Spinal cord (tissue), 10 donors: ENCODE data around the gene ALG5. TPM values are rescaled to one million over a fixed set of nuclear protein-coding genes. Genes with fewer than 3 reads are reported as not detected.
A peak's percentile ranks its signal among the peaks of the same experiment; 100 is the strongest.

Experiments used
- DNase-seq, 6 donors: peaks; one replicate each; pipeline versions ENCODE4 v3.0.0 to v3.0.0-alpha.2; 2013 to 2015; ENCODE audit warnings: low spot score in 6 of 6, low read depth in 4 of 6
- H3K27ac ChIP-seq: one replicate; pipeline ENCODE4 v1.5.1; 2013; ENCODE audit warnings: low read depth, low read length, control low read depth
- H3K27me3 ChIP-seq: one replicate; pipeline ENCODE4 v1.6.1; 2013; ENCODE audit warnings: low read length; ENCODE audit not compliant: control insufficient read depth, insufficient read depth
- H3K36me3 ChIP-seq: one replicate; pipeline ENCODE4 v1.6.1; 2013; ENCODE audit warnings: low read length; ENCODE audit not compliant: control insufficient read depth, insufficient read depth
- H3K4me1 ChIP-seq: one replicate; pipeline ENCODE4 v1.6.1; 2013; ENCODE audit warnings: low read length; ENCODE audit not compliant: control insufficient read depth, insufficient read depth
- H3K4me3 ChIP-seq: one replicate; pipeline ENCODE4 v1.5.1; 2013; ENCODE audit warnings: low read depth, low read length, control low read depth
- H3K9me3 ChIP-seq: one replicate; pipeline ENCODE4 v1.6.1; 2013; ENCODE audit warnings: low read length; ENCODE audit not compliant: control insufficient read depth, insufficient read depth
- WGBS: methylation state at CpG from one replicate; pipeline ENCODE4 v1.1.5; 2013; ENCODE audit warnings: missing lambda C conversion rate; ENCODE audit not compliant: insufficient coverage; 5-methylcytosine and 5-hydroxymethylcytosine counted together
- polyA plus RNA-seq, 2 donors: library from polyadenylated mRNA; unstranded; fragments of 120-200 nt; gene quantifications; one replicate each; pipeline ENCODE4 v1.2.1, GENCODE V29; 2013; ENCODE audit not compliant: insufficient read length in 2 of 2
- total RNA-seq, 2 donors: library from RNA; depleted of rRNA in 1 of 2; stranded (reverse); fragments of 120-200 nt in 1 of 2; fragments of >200 nt in 1 of 2; gene quantifications; one replicate each; pipeline versions ENCODE4 v1.2.3 to v1.2.4, GENCODE V29; 2013 to 2014
- donor health status: healthy.

Gene ALG5
- total and polyA plus RNA-seq, 4 donors, result 31.7 to 42.8 (median 37.5) TPM

- Histone ChIP-seq H3K4me3 (no peak overlapping the region), H3K36me3 (peaks cover 16% of the 10 kb centered on the region), H3K4me1 (no peaks in the 10 kb centered on the region), H3K9me3 (no peaks in the 10 kb centered on the region), H3K27me3 (no peaks in the 10 kb centered on the region), H3K27ac (peak overlapping the region; percentile 7)
- DNase-seq, result peak in 1 of 6 donors; percentile 64
- WGBS, result no CpG with 5 or more reads among the region's 2 CpGs
Measured at GRCh38 chr13:36959456-36960116, 39.6 kb downstream of the ALG5 start.

DNA sequence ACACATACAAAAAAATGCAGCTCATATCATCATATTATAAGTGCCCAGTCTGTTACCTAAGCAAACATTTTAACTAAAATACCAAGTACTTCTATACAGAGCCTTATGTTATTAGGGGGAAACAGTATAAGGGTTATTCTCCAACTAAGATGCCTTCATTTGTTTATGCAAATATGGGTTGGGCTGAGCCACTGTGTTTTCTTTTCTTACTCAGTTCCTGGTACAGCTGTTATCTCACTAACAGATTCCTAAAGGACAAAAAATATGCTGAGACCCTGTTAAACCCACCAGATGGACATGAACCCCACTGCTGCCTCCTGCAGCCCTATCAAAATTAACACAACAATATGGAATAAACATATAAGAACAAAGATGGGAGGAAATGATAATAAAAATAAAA lies 44.6 kb downstream of the ALG5 start:
- no peaks in the 10 kb centered on the region for H3K4me1 ChIP-seq
- no peaks in the 10 kb centered on the region for H3K27me3 ChIP-seq
- peaks cover 7% of the 10 kb centered on the region for H3K36me3 ChIP-seq
- no peak overlapping the region for H3K4me3 ChIP-seq
- no peaks in the 10 kb centered on the region for H3K9me3 ChIP-seq
- no peak for DNase-seq
- H3K27ac ChIP-seq, result no peak overlapping the region

DNA sequence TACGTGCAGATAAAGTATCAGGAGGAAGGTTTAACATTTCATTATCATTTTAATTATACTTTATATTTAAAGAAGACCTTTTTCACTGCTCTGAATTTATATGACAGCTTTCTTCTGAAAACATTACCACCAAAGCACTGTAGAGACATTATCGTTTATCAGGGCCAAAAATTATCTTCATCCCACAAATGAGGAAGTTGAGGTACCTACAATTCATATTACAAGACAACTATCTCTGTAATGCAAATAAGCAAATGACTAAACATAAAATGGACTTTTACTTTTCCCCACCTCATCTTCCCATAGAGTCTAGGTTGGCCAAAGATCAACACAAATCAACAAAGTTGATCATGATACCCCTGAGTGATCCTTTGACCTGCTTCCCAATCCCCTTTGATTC lies 48.2 kb downstream of the ALG5 start:
- H3K27ac ChIP-seq, result no peak overlapping the region
- DNase-seq, result no peak
- H3K36me3 ChIP-seq, result peaks cover 8% of the 10 kb centered on the region
- WGBS, result no CpG with 5 or more reads among the region's 2 CpGs
- H3K4me1 ChIP-seq, result no peaks in the 10 kb centered on the region
- no peaks in the 10 kb centered on the region for H3K9me3 ChIP-seq
- no peak overlapping the region for H3K4me3 ChIP-seq
- no peaks in the 10 kb centered on the region for H3K27me3 ChIP-seq

- no peak overlapping the region for H3K27ac ChIP-seq
- no peak overlapping the region for H3K4me3 ChIP-seq
- H3K36me3 ChIP-seq, result peaks cover 8% of the 10 kb centered on the region
- H3K9me3 ChIP-seq, result no peaks in the 10 kb centered on the region
- H3K4me1 ChIP-seq, result no peaks in the 10 kb centered on the region
- no peaks in the 10 kb centered on the region for H3K27me3 ChIP-seq
- 100% methylated on average over 1 of the region's 4 CpGs for WGBS
- no peak for DNase-seq
Measured at GRCh38 chr13:36950330-36950729, 48.8 kb downstream of the ALG5 start.

- Histone ChIP-seq H3K4me3 (no peak overlapping the region), H3K27ac (no peak overlapping the region), H3K27me3 (no peaks in the 10 kb centered on the region), H3K36me3 (peaks cover 4% of the 10 kb centered on the region), H3K9me3 (no peaks in the 10 kb centered on the region), H3K4me1 (no peaks in the 10 kb centered on the region)
- DNase-seq, result no peak
- 7% methylated on average over 3 of the region's 3 CpGs for WGBS
Measured at GRCh38 chr13:36945078-36945477, 54.1 kb downstream of the ALG5 start.

- H3K4me3 ChIP-seq, result no peak overlapping the region
- H3K27ac ChIP-seq, result no peak overlapping the region
- WGBS, result 76% methylated on average over 2 of the region's 7 CpGs
- H3K36me3 ChIP-seq, result no peaks in the 10 kb centered on the region
- H3K27me3 ChIP-seq, result no peaks in the 10 kb centered on the region
- no peaks in the 10 kb centered on the region for H3K9me3 ChIP-seq
- H3K4me1 ChIP-seq, result no peaks in the 10 kb centered on the region
- DNase-seq, result no peak
Measured at GRCh38 chr13:36925603-36926002, 73.5 kb downstream of the ALG5 start.

DNA sequence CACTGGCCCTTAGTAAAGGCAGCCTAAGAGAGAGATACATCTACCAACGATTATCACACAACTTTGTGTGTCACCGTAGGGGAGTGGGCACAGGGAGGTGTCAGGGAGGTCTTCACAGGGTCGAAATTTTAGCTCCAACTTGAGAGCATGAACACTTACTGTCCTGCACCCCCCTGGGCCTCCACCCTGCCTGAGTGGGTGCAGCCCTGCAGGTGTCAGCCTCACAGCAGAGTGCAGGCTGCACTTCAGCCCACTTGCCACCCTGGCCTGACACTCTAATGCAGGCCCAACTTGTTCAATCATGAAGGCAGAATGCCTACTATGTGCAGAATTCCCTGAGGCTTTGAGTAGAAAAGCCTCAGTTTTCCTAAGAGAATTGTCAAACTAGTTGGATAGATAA lies 75.1 kb downstream of the ALG5 start:
- DNase-seq, result no peak
- H3K27ac ChIP-seq, result no peak overlapping the region
- H3K4me1 ChIP-seq, result peaks cover 4% of the 10 kb centered on the region
- no peak overlapping the region for H3K4me3 ChIP-seq
- no peaks in the 10 kb centered on the region for H3K9me3 ChIP-seq
- no peaks in the 10 kb centered on the region for H3K36me3 ChIP-seq
- 100% methylated on average over 2 of the region's 3 CpGs for WGBS
- no peaks in the 10 kb centered on the region for H3K27me3 ChIP-seq

- H3K9me3 ChIP-seq, result no peaks in the 10 kb centered on the region
- no peak overlapping the region for H3K27ac ChIP-seq
- H3K4me3 ChIP-seq, result no peak overlapping the region
- 93% methylated on average over 2 of the region's 10 CpGs for WGBS
- no peak for DNase-seq
- H3K27me3 ChIP-seq, result no peaks in the 10 kb centered on the region
- H3K4me1 ChIP-seq, result peaks cover 6% of the 10 kb centered on the region
- H3K36me3 ChIP-seq, result no peaks in the 10 kb centered on the region
Measured at GRCh38 chr13:36921631-36922301, 77.4 kb downstream of the ALG5 start.

GRCh38 chr13:36920616-36921185 lies 78.4 kb downstream of the ALG5 start:
- Histone ChIP-seq H3K4me3 (peak overlapping the region; percentile 24), H3K9me3 (no peaks in the 10 kb centered on the region), H3K4me1 (peaks cover 8% of the 10 kb centered on the region), H3K27ac (peak overlapping the region; percentile 22), H3K27me3 (no peaks in the 10 kb centered on the region), H3K36me3 (no peaks in the 10 kb centered on the region)
- DNase-seq, result peak in 1 of 6 donors; percentile 59
- WGBS, result 55% methylated on average over 6 of the region's 9 CpGs
